Trophoblast cell (in vitro differentiated cells and primary cell): ENCODE data around the gene RILPL2.

Experiments used
- DNase-seq, 2 donors: peaks; one replicate each; pipeline ENCODE4 v3.0.0-alpha.2; 2016
- H2AFZ ChIP-seq: 2 replicates; pipeline ENCODE4 v1.6.1; 2013; ENCODE audit warnings: low read length, moderate library complexity, mild to moderate bottlenecking; ENCODE audit not compliant: insufficient read depth, poor library complexity
- H2AK5ac ChIP-seq: 2 replicates; pipeline ENCODE4 v1.6.1; 2013; ENCODE audit warnings: mild to moderate bottlenecking, low read length
- H2BK120ac ChIP-seq: 2 replicates; pipeline ENCODE4 v1.6.1; 2013; ENCODE audit warnings: low read length, mild to moderate bottlenecking, moderate library complexity; ENCODE audit not compliant: insufficient read depth, poor library complexity
- H2BK12ac ChIP-seq: 2 replicates; pipeline ENCODE4 v1.6.1; 2013; ENCODE audit warnings: mild to moderate bottlenecking, low read length, moderate library complexity
- H2BK5ac ChIP-seq: 2 replicates; pipeline ENCODE4 v1.6.1; 2013; ENCODE audit warnings: low read length, low read depth, moderate library complexity, mild to moderate bottlenecking; ENCODE audit not compliant: poor library complexity
- H3K14ac ChIP-seq: 2 replicates; pipeline ENCODE4 v1.6.1; 2013; ENCODE audit warnings: mild to moderate bottlenecking, low read length
- H3K18ac ChIP-seq: 2 replicates; pipeline ENCODE4 v1.6.1; 2013; ENCODE audit warnings: mild to moderate bottlenecking, low read length
- H3K23ac ChIP-seq: 2 replicates; pipeline ENCODE4 v1.6.1; 2013; ENCODE audit warnings: low read length
- H3K27ac ChIP-seq: 2 replicates; pipeline ENCODE4 v1.5.1; 2013; ENCODE audit warnings: low read depth, mild to moderate bottlenecking, inconsistent platforms, low read length, moderate library complexity
- H3K27me3 ChIP-seq: 2 replicates; pipeline ENCODE4 v1.6.1; 2013; ENCODE audit warnings: inconsistent platforms, mild to moderate bottlenecking, low read length, moderate library complexity; ENCODE audit not compliant: insufficient read depth
- H3K36me3 ChIP-seq, 2 experiments: 1 replicate in 1 of 2; 2 replicates in 1 of 2; pipeline ENCODE4 v1.6.1; 2013; ENCODE audit warnings: low read length in 2 of 2, mild to moderate bottlenecking in 2 of 2, moderate library complexity in 1 of 2; ENCODE audit not compliant: insufficient read depth in 2 of 2, control insufficient read depth in 1 of 2
- H3K4ac ChIP-seq: 2 replicates; pipeline ENCODE4 v1.6.1; 2013; ENCODE audit warnings: low read depth, mild to moderate bottlenecking, low read length, moderate library complexity
- H3K4me1 ChIP-seq, 2 experiments: 1 replicate in 1 of 2; 2 replicates in 1 of 2; pipeline ENCODE4 v1.6.1; 2013; ENCODE audit warnings: low read length in 2 of 2, mild to moderate bottlenecking in 2 of 2, moderate library complexity in 1 of 2; ENCODE audit not compliant: insufficient read depth in 2 of 2, control insufficient read depth in 1 of 2
- H3K4me2 ChIP-seq: 2 replicates; pipeline ENCODE4 v1.6.1; 2013; ENCODE audit warnings: inconsistent platforms, mild to moderate bottlenecking, low read length, moderate library complexity
- H3K4me3 ChIP-seq: 2 replicates; pipeline ENCODE4 v1.5.1; 2013; ENCODE audit warnings: mild to moderate bottlenecking, low read depth, low read length, inconsistent platforms
- H3K79me1 ChIP-seq: one replicate; pipeline ENCODE4 v1.6.1; 2013; ENCODE audit warnings: low read length
- H3K79me2 ChIP-seq: 2 replicates; pipeline ENCODE4 v1.6.1; 2013; ENCODE audit warnings: low read length, mild to moderate bottlenecking; ENCODE audit not compliant: control insufficient read depth, insufficient read depth, poor library complexity
- H3K9ac ChIP-seq: 2 replicates; pipeline ENCODE4 v1.6.1; 2013; ENCODE audit warnings: mild to moderate bottlenecking, low read length
- H3K9me3 ChIP-seq: 2 replicates; pipeline ENCODE4 v1.6.1; 2013; ENCODE audit warnings: low read depth, mild to moderate bottlenecking, control low read depth, inconsistent platforms, low read length; ENCODE audit not compliant: insufficient read depth
- H4K12ac ChIP-seq: 2 replicates; pipeline ENCODE4 v1.6.1; 2013; ENCODE audit warnings: low read depth, mild to moderate bottlenecking, low read length, moderate library complexity
- H4K8ac ChIP-seq: 2 replicates; pipeline ENCODE4 v1.6.1; 2013; ENCODE audit warnings: low read depth, mild to moderate bottlenecking, low read length, moderate library complexity
- H4K91ac ChIP-seq: one replicate; pipeline ENCODE4 v1.6.1; 2013; ENCODE audit warnings: low read depth, mild to moderate bottlenecking, low read length, moderate library complexity
- WGBS: extraction: QIAGEN DNeasy Blood & Tissue Kit; methylation state at CpG from one replicate; pipeline ENCODE4 v1.1.7; 2013; ENCODE audit warnings: missing lambda C conversion rate; ENCODE audit not compliant: insufficient read length, insufficient coverage; ENCODE audit errors: extremely low coverage; 5-methylcytosine and 5-hydroxymethylcytosine counted together

Gene RILPL2

GRCh38 chr12:123444092-123445026, 7.9 kb upstream of the RILPL2 start:
- Histone ChIP-seq H3K18ac (no peak overlapping the region), H2BK12ac (no peak overlapping the region), H3K27ac (no peak overlapping the region), H3K14ac (no peak overlapping the region), H3K9me3 (no peaks in the 10 kb centered on the region), H4K12ac (no peak overlapping the region), H3K4me3 (no peak overlapping the region), H4K8ac (no peak overlapping the region), H2AFZ (no peak overlapping the region), H2AK5ac (no peak overlapping the region), H3K4me1 (peaks cover 5% of the 10 kb centered on the region in 2 experiments), H3K79me1 (peaks cover 2% of the 10 kb centered on the region), H3K27me3 (no peaks in the 10 kb centered on the region), H3K4ac (no peak overlapping the region), H2BK5ac (no peak overlapping the region), H3K36me3 (no peaks in the 10 kb centered on the region), H3K23ac (no peak overlapping the region), H3K79me2 (peaks cover 2% of the 10 kb centered on the region), H3K9ac (no peak overlapping the region), H2BK120ac (peak overlapping the region; percentile 35), H3K4me2 (no peak overlapping the region), H4K91ac (peak overlapping the region; percentile 5)
- WGBS = no CpG with 5 or more reads among the region's 8 CpGs
- peak; percentile 89 to 98 for DNase-seq

GRCh38 chr12:123442774-123443173, 6.3 kb upstream of the RILPL2 start:
- Histone ChIP-seq H3K4me3 (no peak overlapping the region), H3K36me3 (no peaks in the 10 kb centered on the region), H4K12ac (no peak overlapping the region), H2AK5ac (no peak overlapping the region), H3K18ac (no peak overlapping the region), H3K79me1 (peaks cover 2% of the 10 kb centered on the region), H3K27me3 (no peaks in the 10 kb centered on the region), H3K4me1 (peaks cover 5% of the 10 kb centered on the region in 2 experiments), H3K4ac (no peak overlapping the region), H3K79me2 (peaks cover 2% of the 10 kb centered on the region), H4K91ac (no peak overlapping the region), H4K8ac (no peak overlapping the region), H3K14ac (no peak overlapping the region), H3K9ac (no peak overlapping the region), H2BK5ac (no peak overlapping the region), H2BK120ac (no peak overlapping the region), H3K23ac (no peak overlapping the region), H3K4me2 (no peak overlapping the region), H2BK12ac (no peak overlapping the region), H2AFZ (no peak overlapping the region), H3K27ac (no peak overlapping the region), H3K9me3 (no peaks in the 10 kb centered on the region)
- DNase-seq = no peak
- no CpG with 5 or more reads among the region's 4 CpGs for WGBS

- no peak overlapping the region for H2BK12ac ChIP-seq
- H4K12ac ChIP-seq = no peak overlapping the region
- no CpG with 5 or more reads among the region's 13 CpGs for WGBS
Observed at GRCh38 chr12:123441523-123442164, 5.2 kb upstream of the RILPL2 start.

GRCh38 chr12:123435636-123436016, 858 bp downstream of the RILPL2 start:
- Histone ChIP-seq H3K4me2 (peak overlapping the region; percentile 83), H2BK5ac (no peak overlapping the region), H3K14ac (no peak overlapping the region), H2BK120ac (no peak overlapping the region), H3K4ac (no peak overlapping the region), H2AFZ (no peak overlapping the region), H4K91ac (no peak overlapping the region), H4K12ac (no peak overlapping the region), H2AK5ac (no peak overlapping the region), H2BK12ac (no peak overlapping the region), H3K27ac (no peak overlapping the region), H4K8ac (no peak overlapping the region), H3K18ac (no peak overlapping the region), H3K79me2 (no peaks in the 10 kb centered on the region), H3K27me3 (no peaks in the 10 kb centered on the region), H3K36me3 (no peaks in the 10 kb centered on the region), H3K9me3 (no peaks in the 10 kb centered on the region), H3K4me3 (no peak overlapping the region), H3K9ac (no peak overlapping the region), H3K23ac (no peak overlapping the region), H3K4me1 (peaks cover 7% of the 10 kb centered on the region in 2 experiments), H3K79me1 (peaks cover 3% of the 10 kb centered on the region)
- DNase-seq = no peak
- WGBS = no CpG with 5 or more reads among the region's 5 CpGs

More at GRCh38 chr12:123441523-123442164, 5.2 kb upstream of the RILPL2 start:
- no peak overlapping the region for H2BK120ac ChIP-seq
- no peak overlapping the region for H2AK5ac ChIP-seq
- H3K4me3 ChIP-seq = no peak overlapping the region
- no peak overlapping the region for H4K91ac ChIP-seq
- H3K36me3 ChIP-seq = no peaks in the 10 kb centered on the region
- H3K23ac ChIP-seq = no peak overlapping the region
- no peak overlapping the region for H3K27ac ChIP-seq
- no peak overlapping the region for H3K14ac ChIP-seq
- H3K4me1 ChIP-seq = peaks cover 8 to 10% of the 10 kb centered on the region in 2 experiments
- H3K9ac ChIP-seq = no peak overlapping the region
- no peak overlapping the region for H3K4ac ChIP-seq
- peaks cover 2% of the 10 kb centered on the region for H3K79me1 ChIP-seq
- no peak overlapping the region for H4K8ac ChIP-seq
- no peak overlapping the region for H2AFZ ChIP-seq
- no peak overlapping the region for H3K18ac ChIP-seq
- H3K9me3 ChIP-seq = no peaks in the 10 kb centered on the region
- H2BK5ac ChIP-seq = no peak overlapping the region
- H3K27me3 ChIP-seq = no peaks in the 10 kb centered on the region
- DNase-seq = no peak
- no peak overlapping the region for H3K4me2 ChIP-seq
- peaks cover 2% of the 10 kb centered on the region for H3K79me2 ChIP-seq
